H1 (cell line): ENCODE data around the gene BICRAL. TPM values are rescaled to one million over a fixed set of nuclear protein-coding genes. Genes with fewer than 3 reads are reported as not detected.

Experiments
- CTCF ChIA-PET: fragments of 300-600 bp; sonication (Branson Sonifier 250); formaldehyde crosslinking; loops from one replicate; lab custom pipeline; 2021; ENCODE audit not compliant: partially characterized antibody; lab: Charles Lee
- POLR2A ChIA-PET: fragments of 300-600 bp; sonication (Branson Sonifier 250); formaldehyde crosslinking; loops from one replicate; lab custom pipeline; 2021; ENCODE audit warnings: inconsistent platforms; ENCODE audit not compliant: partially characterized antibody; lab: Charles Lee
- DNase-seq, 2 experiments: peaks; one replicate each; pipeline versions ENCODE4 v3.0.0 to v3.0.0-alpha.2; 2010 to 2022; ENCODE audit warnings: low spot score in 2 of 2, low read depth in 1 of 2, mixed read lengths in 1 of 2
- FAIRE-seq: peaks from 2 replicates; lab custom pipeline; 2011; peaks lifted over from hg19 to GRCh38; lab: Jason Lieb, UNC
- H2AFZ ChIP-seq: 2 replicates; pipeline ENCODE4 v1.8.1; 2012; ENCODE audit warnings: low read length, inconsistent platforms
- H2AK5ac ChIP-seq: 2 replicates; pipeline ENCODE4 v1.6.1; 2013; ENCODE audit warnings: low read depth, low read length
- H2BK120ac ChIP-seq: replicated peaks from 2 replicates; pipeline ENCODE3; 2013; ENCODE audit warnings: low read depth, low read length, inconsistent platforms
- H2BK12ac ChIP-seq: 2 replicates; pipeline ENCODE4 v1.6.1; 2013; ENCODE audit warnings: low read depth, low read length
- H2BK15ac ChIP-seq: 2 replicates; pipeline ENCODE4 v1.6.1; 2013; ENCODE audit warnings: low read length
- H2BK20ac ChIP-seq: 2 replicates; pipeline ENCODE4 v1.6.1; 2013; ENCODE audit warnings: low read length
- H2BK5ac ChIP-seq: 2 replicates; pipeline ENCODE4 v1.6.1; 2013; ENCODE audit warnings: low read depth, low read length
- H3K14ac ChIP-seq: 2 replicates; pipeline ENCODE4 v1.6.1; 2013; ENCODE audit warnings: inconsistent platforms; ENCODE audit not compliant: insufficient read length
- H3K18ac ChIP-seq: 2 replicates; pipeline ENCODE4 v1.6.1; 2013; ENCODE audit warnings: low read length; ENCODE audit errors: extremely low read depth
- H3K23ac ChIP-seq: 2 replicates; pipeline ENCODE4 v1.6.1; 2013; ENCODE audit warnings: inconsistent platforms; ENCODE audit not compliant: insufficient read length
- H3K23me2 ChIP-seq: 2 replicates; pipeline ENCODE4 v1.6.1; 2013; ENCODE audit warnings: low read depth, low read length
- H3K27ac ChIP-seq: 2 replicates; pipeline ENCODE4 v1.6.1; 2011; ENCODE audit warnings: low read depth, low read length, inconsistent platforms
- H3K27me3 ChIP-seq, 4 experiments: replicated peaks in 1 of 4; 1 replicate in 1 of 4; 2 replicates in 3 of 4; pipeline versions ENCODE4 v1.6.1 to v1.8.1; 2011 to 2013; ENCODE audit warnings: low read length in 3 of 4, mild to moderate bottlenecking in 3 of 4, inconsistent platforms in 2 of 4, mixed read lengths in 2 of 4, moderate library complexity in 1 of 4; ENCODE audit not compliant: control insufficient read depth in 3 of 4, insufficient read depth in 3 of 4; ENCODE audit errors: extremely low read depth in 1 of 4
- H3K36me3 ChIP-seq, 4 experiments: 2 replicates each; pipeline versions ENCODE4 v1.6.1 to v1.8.1; 2011 to 2013; ENCODE audit warnings: mild to moderate bottlenecking in 4 of 4, low read length in 3 of 4, moderate library complexity in 2 of 4, control low read depth in 1 of 4, inconsistent platforms in 1 of 4; ENCODE audit not compliant: insufficient read depth in 4 of 4, control insufficient read depth in 2 of 4
- H3K4ac ChIP-seq: replicated peaks from 2 replicates; pipeline ENCODE3; 2013; ENCODE audit warnings: low read length, low read depth, mixed read lengths, inconsistent platforms; ENCODE audit not compliant: insufficient read length
- H3K4me1 ChIP-seq, 4 experiments: replicated peaks in 1 of 4; 1 replicate in 1 of 4; 2 replicates in 3 of 4; pipeline versions ENCODE4 v1.6.1 to v1.8.1; 2011 to 2013; ENCODE audit warnings: low read length in 3 of 4, inconsistent platforms in 2 of 4, mixed read lengths in 1 of 4; ENCODE audit not compliant: insufficient read depth in 4 of 4, control insufficient read depth in 3 of 4
- H3K4me2 ChIP-seq, 2 experiments: 2 replicates each; pipeline versions ENCODE4 v1.6.1 to v1.8.1; 2011 to 2013; ENCODE audit warnings: low read depth in 2 of 2, low read length in 2 of 2, control low read depth in 1 of 2, inconsistent platforms in 1 of 2, mild to moderate bottlenecking in 1 of 2; ENCODE audit not compliant: insufficient read depth in 1 of 2
- H3K4me3 ChIP-seq, 4 experiments: fragments of 200-600, 300-600 bp in 1 of 4; sonication (generic), shearing (Covaris generic), sonication (Bioruptor Twin) in 1 of 4; 2 replicates each; pipeline versions ENCODE4 v1.5.1 to v1.8.1; 2011 to 2016; ENCODE audit warnings: low read length in 4 of 4, low read depth in 3 of 4, control low read depth in 2 of 4, inconsistent platforms in 2 of 4, mild to moderate bottlenecking in 2 of 4, mixed read lengths in 1 of 4, moderate library complexity in 1 of 4; ENCODE audit not compliant: insufficient read depth in 2 of 4; ENCODE audit errors: extremely low read depth in 1 of 4
- H3K56ac ChIP-seq: replicated peaks from 2 replicates; pipeline ENCODE3; 2013; ENCODE audit warnings: low read depth, mild to moderate bottlenecking, mixed read lengths, low read length, inconsistent platforms; ENCODE audit not compliant: insufficient read length
- H3K79me1 ChIP-seq: 2 replicates; pipeline ENCODE4 v1.6.1; 2013; ENCODE audit warnings: low read depth, low read length, control low read depth
- H3K79me2 ChIP-seq, 2 experiments: 2 replicates each; pipeline versions ENCODE4 v1.6.1 to v1.8.1; 2012 to 2013; ENCODE audit warnings: low read length in 2 of 2, mild to moderate bottlenecking in 2 of 2, inconsistent platforms in 1 of 2; ENCODE audit not compliant: insufficient read depth in 2 of 2, control insufficient read depth in 1 of 2
- H3K9ac ChIP-seq, 4 experiments: replicated peaks in 1 of 4; 1 replicate in 1 of 4; 2 replicates in 3 of 4; pipeline versions ENCODE4 v1.6.1 to v1.8.1; 2011 to 2013; ENCODE audit warnings: low read depth in 3 of 4, low read length in 3 of 4, control low read depth in 2 of 4, mild to moderate bottlenecking in 2 of 4, moderate library complexity in 2 of 4, inconsistent platforms in 1 of 4; ENCODE audit errors: extremely low read depth in 1 of 4
- H3K9me3 ChIP-seq, 2 experiments: 2 replicates each; pipeline versions ENCODE4 v1.6.1 to v1.8.1; 2012 to 2013; ENCODE audit warnings: mild to moderate bottlenecking in 2 of 2, moderate library complexity in 2 of 2, control low read depth in 1 of 2, inconsistent platforms in 1 of 2, low read depth in 1 of 2, low read length in 1 of 2, mixed read lengths in 1 of 2; ENCODE audit not compliant: insufficient read depth in 2 of 2
- H4K20me1 ChIP-seq, 2 experiments: replicated peaks in 1 of 2; 2 replicates each; pipeline versions ENCODE3 to v1.8.1; 2011 to 2013; ENCODE audit warnings: inconsistent platforms in 2 of 2, low read length in 2 of 2, mild to moderate bottlenecking in 1 of 2; ENCODE audit not compliant: insufficient read depth in 2 of 2, control insufficient read depth in 1 of 2
- H4K5ac ChIP-seq: 2 replicates; pipeline ENCODE4 v1.6.1; 2013; ENCODE audit warnings: low read length, low read depth, mixed read lengths, inconsistent platforms; ENCODE audit not compliant: insufficient read length
- H4K8ac ChIP-seq: 2 replicates; pipeline ENCODE4 v1.8.0; 2013; ENCODE audit warnings: mild to moderate bottlenecking, moderate library complexity, low read length, inconsistent platforms; ENCODE audit not compliant: insufficient read depth; ENCODE audit errors: extremely low read depth
- H4K91ac ChIP-seq: replicated peaks from 2 replicates; pipeline ENCODE3; 2013; ENCODE audit warnings: low read length, mixed read lengths, inconsistent platforms; ENCODE audit not compliant: insufficient read length
- BACH1 ChIP-seq: IDR thresholded peaks from 2 replicates; pipeline ENCODE4 v1.6.1; 2012; ENCODE audit warnings: low read length, improper control_type of control experiment
- CHD1 ChIP-seq: IDR thresholded peaks from 2 replicates; pipeline ENCODE4 v1.6.1; 2012; ENCODE audit warnings: low read depth, low read length, improper control_type of control experiment
- GABPA ChIP-seq: IDR thresholded peaks from 2 replicates; pipeline ENCODE4 v1.6.1; 2011; ENCODE audit warnings: mild to moderate bottlenecking, low read length, moderate library complexity, borderline replicate concordance; ENCODE audit not compliant: insufficient read depth
- KDM4A ChIP-seq: IDR thresholded peaks from one replicate; pipeline ENCODE4 v1.7.1; 2012; ENCODE audit warnings: low read depth, mild to moderate bottlenecking, moderate library complexity, low read length, inconsistent platforms; ENCODE audit not compliant: severe bottlenecking
- SIRT6 ChIP-seq: IDR thresholded peaks from one replicate; pipeline ENCODE4 v1.7.1; 2012; ENCODE audit warnings: low read length, inconsistent platforms
- SRF ChIP-seq: IDR thresholded peaks from 2 replicates; pipeline ENCODE4 v1.6.1; 2011; ENCODE audit warnings: mild to moderate bottlenecking, low read depth, low read length, moderate library complexity
- ZNF274 ChIP-seq: IDR thresholded peaks from 2 replicates; pipeline ENCODE4 v1.7.0; 2012; ENCODE audit warnings: low read length, borderline replicate concordance; ENCODE audit errors: extremely low read depth
- WGBS, 2 experiments: shearing (Covaris generic) in 1 of 2; methylation state at CpG; one replicate each; pipeline versions ENCODE4 v1.1.6 to v1.1.7; 2013 to 2015; ENCODE audit warnings: low lambda C conversion rate in 2 of 2, mixed read lengths in 2 of 2, inconsistent platforms in 1 of 2, low coverage in 1 of 2, missing lambda C conversion rate in 1 of 2; ENCODE audit not compliant: insufficient replicate concordance in 2 of 2, insufficient coverage in 1 of 2, insufficient read length in 1 of 2; ENCODE audit errors: extremely low coverage in 1 of 2, missing lambda C conversion rate in 1 of 2; 5-methylcytosine and 5-hydroxymethylcytosine counted together
- polyA plus RNA-seq, 7 experiments: library from polyadenylated mRNA; depleted of rRNA in 3 of 7; stranded (reverse) in 5 of 7; unstranded in 2 of 7; fragments of >200 nt in 5 of 7; fragments of 200-250 nt in 2 of 7; gene quantifications; 1 replicate in 5 of 7; 2 replicates in 1 of 7; 4 replicates in 1 of 7; pipeline versions ENCODE4 v1.2.1 to v1.2.3, GENCODE V29; 2011 to 2013; ENCODE audit warnings: missing spikeins in 2 of 7, mixed read lengths in 2 of 7
- total RNA-seq: library from RNA; stranded (reverse); fragmentation: NEBNext Ultra II Directional; extraction: Animal tissue kit (Norgen Biotek cat#: 25700); gene quantifications from 2 replicates; pipeline ENCODE4 v1.2.1, GENCODE V29; 2021
- TF ChIP-seq, protein P1 (sequence below): IDR thresholded peaks from 2 replicates; pipeline ENCODE4 v1.6.1; 2011; ENCODE audit warnings: low read depth, mild to moderate bottlenecking, low read length; ENCODE audit not compliant: insufficient read depth
- TF ChIP-seq, protein P2 (sequence below), 3 experiments: IDR thresholded peaks; 1 replicate in 2 of 3; 2 replicates in 1 of 3; pipeline versions ENCODE4 v1.5.1 to v1.6.1; 2011; ENCODE audit warnings: low read length in 3 of 3, mild to moderate bottlenecking in 3 of 3, inconsistent platforms in 2 of 3, low read depth in 1 of 3, moderate library complexity in 1 of 3; ENCODE audit not compliant: insufficient read depth in 1 of 3; ENCODE audit errors: control extremely low read depth in 1 of 3
- TF ChIP-seq, protein P3 (sequence below): IDR thresholded peaks from 2 replicates; pipeline ENCODE4 v1.6.1; 2011; ENCODE audit warnings: low read length, improper control_type of control experiment

BICRAL gene
- total and polyA plus RNA-seq, 2 of the 8 experiments (the other 6 are each of a cell fraction or from before 2014, with no cell fraction given) = 9.4 to 12.2 TPM

DNA sequence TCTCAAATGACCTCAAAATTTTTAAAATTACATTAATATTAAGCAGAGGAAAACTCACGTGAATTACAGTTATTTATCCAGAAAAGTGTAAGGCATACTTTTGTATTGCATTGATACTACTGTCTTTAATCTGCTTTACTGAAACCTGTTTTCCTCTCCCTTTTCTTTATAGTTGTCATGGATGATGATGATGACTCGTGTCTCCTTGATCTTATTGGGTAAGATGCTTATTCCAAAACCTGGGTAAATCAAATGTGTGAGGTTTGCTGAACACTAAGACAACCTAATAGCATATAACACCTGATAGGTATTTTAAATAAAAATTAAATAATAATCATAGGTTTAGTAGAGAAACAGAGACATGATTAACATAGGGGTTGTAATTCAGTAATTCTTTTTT is 40.0 kb downstream of the BICRAL start:
- no peak overlapping the region for H3K14ac ChIP-seq
- H3K79me1 ChIP-seq = 0 out of 2 replicates have a peak, but pooled peaks cover 2% of the 10 kb centered on the region
- H4K91ac ChIP-seq = no peak overlapping the region
- no peak overlapping the region for H2AFZ ChIP-seq
- 89% methylated on average over 2 of the region's 2 CpGs; no CpG with 5 or more reads in 1 of the 2 experiments for WGBS, 2 experiments
- H2AK5ac ChIP-seq = no peak overlapping the region
- H2BK5ac ChIP-seq = no peak overlapping the region
- H3K4me3 ChIP-seq = no peak overlapping the region
- no peaks in the 10 kb centered on the region for H3K9me3 ChIP-seq
- H3K4me1 ChIP-seq = peaks cover 4 to 22% (median 14%) of the 10 kb centered on the region in 4 experiments; a peak in 5 of 7 replicates
- DNase-seq (no peak), FAIRE-seq (no peak)
- no peak overlapping the region for H4K8ac ChIP-seq
- no peak overlapping the region for H3K56ac ChIP-seq
- no peak overlapping the region for H2BK120ac ChIP-seq
- H3K4ac ChIP-seq = no peak overlapping the region
- H2BK20ac ChIP-seq = no peak overlapping the region
- H3K18ac ChIP-seq = no peak overlapping the region
- H4K5ac ChIP-seq = no peak overlapping the region
- H3K27ac ChIP-seq = no peak overlapping the region
- no peaks in the 10 kb centered on the region for H3K23me2 ChIP-seq
- H4K20me1 ChIP-seq = no peaks in the 10 kb centered on the region
- H3K36me3 ChIP-seq = peaks cover 0 to 12% (median 2%) of the 10 kb centered on the region in 4 experiments; a peak in 4 of 8 replicates
- ChIA-PET CTCF (interaction anchor here (1.2 kb wide), 1 partner anchor 79 kb away, joined by 3 read pairs; no protein-coding TSS in a partner anchor), POLR2A (no interaction called here)
- H3K27me3 ChIP-seq = no peaks in the 10 kb centered on the region
- no peaks in the 10 kb centered on the region for H3K79me2 ChIP-seq
- no peak overlapping the region for H2BK15ac ChIP-seq
- H3K4me2 ChIP-seq = no peak overlapping the region
- H3K23ac ChIP-seq = no peak overlapping the region
- no peak overlapping the region for H2BK12ac ChIP-seq
- H3K9ac ChIP-seq = no peak overlapping the region
- TF ChIP-seq CHD1 = no peak
- no peak for TF ChIP-seq ZNF274
- TF ChIP-seq KDM4A = no peak
- TF ChIP-seq, protein P1, sequence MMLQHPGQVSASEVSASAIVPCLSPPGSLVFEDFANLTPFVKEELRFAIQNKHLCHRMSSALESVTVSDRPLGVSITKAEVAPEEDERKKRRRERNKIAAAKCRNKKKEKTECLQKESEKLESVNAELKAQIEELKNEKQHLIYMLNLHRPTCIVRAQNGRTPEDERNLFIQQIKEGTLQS = no peak
- TF ChIP-seq GABPA = no peak
- TF ChIP-seq SIRT6 = no peak
- no peak for TF ChIP-seq BACH1
- TF ChIP-seq SRF = no peak
- TF ChIP-seq, protein P2, sequence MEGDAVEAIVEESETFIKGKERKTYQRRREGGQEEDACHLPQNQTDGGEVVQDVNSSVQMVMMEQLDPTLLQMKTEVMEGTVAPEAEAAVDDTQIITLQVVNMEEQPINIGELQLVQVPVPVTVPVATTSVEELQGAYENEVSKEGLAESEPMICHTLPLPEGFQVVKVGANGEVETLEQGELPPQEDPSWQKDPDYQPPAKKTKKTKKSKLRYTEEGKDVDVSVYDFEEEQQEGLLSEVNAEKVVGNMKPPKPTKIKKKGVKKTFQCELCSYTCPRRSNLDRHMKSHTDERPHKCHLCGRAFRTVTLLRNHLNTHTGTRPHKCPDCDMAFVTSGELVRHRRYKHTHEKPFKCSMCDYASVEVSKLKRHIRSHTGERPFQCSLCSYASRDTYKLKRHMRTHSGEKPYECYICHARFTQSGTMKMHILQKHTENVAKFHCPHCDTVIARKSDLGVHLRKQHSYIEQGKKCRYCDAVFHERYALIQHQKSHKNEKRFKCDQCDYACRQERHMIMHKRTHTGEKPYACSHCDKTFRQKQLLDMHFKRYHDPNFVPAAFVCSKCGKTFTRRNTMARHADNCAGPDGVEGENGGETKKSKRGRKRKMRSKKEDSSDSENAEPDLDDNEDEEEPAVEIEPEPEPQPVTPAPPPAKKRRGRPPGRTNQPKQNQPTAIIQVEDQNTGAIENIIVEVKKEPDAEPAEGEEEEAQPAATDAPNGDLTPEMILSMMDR (IDR thresholded peaks at IDR 0.05; ENCODE audit: control extremely low read depth in 1 of 3, insufficient read depth in 1 of 3, low read depth in 1 of 3, low read length in 3 of 3) = no peak
- TF ChIP-seq, protein P3, sequence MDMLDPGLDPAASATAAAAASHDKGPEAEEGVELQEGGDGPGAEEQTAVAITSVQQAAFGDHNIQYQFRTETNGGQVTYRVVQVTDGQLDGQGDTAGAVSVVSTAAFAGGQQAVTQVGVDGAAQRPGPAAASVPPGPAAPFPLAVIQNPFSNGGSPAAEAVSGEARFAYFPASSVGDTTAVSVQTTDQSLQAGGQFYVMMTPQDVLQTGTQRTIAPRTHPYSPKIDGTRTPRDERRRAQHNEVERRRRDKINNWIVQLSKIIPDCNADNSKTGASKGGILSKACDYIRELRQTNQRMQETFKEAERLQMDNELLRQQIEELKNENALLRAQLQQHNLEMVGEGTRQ = no peak
